Gastrocnemius medialis (tissue), 4 donors: ENCODE data around the gene INTS13. TPM values are rescaled to one million over a fixed set of nuclear protein-coding genes. Genes with fewer than 3 reads are reported as not detected.
"Not testable (repeated sequence)": the region's sequence is repeated elsewhere in the genome, so short reads cannot be mapped to it uniquely, and the experiment has no call there.

ENCODE experiments used
- ATAC-seq, 2 donors: fragments of 150-250 bp; one replicate each; pipeline ENCODE4 v1.9.1; 2016
- DNase-seq, 2 donors: peaks; one replicate each; pipeline ENCODE4 v3.0.0-alpha.2; 2019
- H3K27ac ChIP-seq, 4 donors: fragments of 200-600 bp; sonication (generic); 1 replicate in 1 of 4; 2 replicates in 3 of 4; pipeline ENCODE4 v1.5.1; 2016 to 2018; ENCODE audit warnings: mild to moderate bottlenecking in 2 of 4, moderate library complexity in 1 of 4
- H3K27me3 ChIP-seq, 3 donors: fragments of 200-600 bp; sonication (generic) in 2 of 3; 1 replicate in 1 of 3; 2 replicates in 2 of 3; pipeline versions ENCODE4 v1.5.1 to v1.6.0; 2016 to 2019; ENCODE audit warnings: mild to moderate bottlenecking in 1 of 3, moderate library complexity in 1 of 3
- H3K36me3 ChIP-seq, 2 donors: fragments of 200-600 bp; sonication (generic) in 1 of 2; one replicate each; pipeline ENCODE4 v1.5.1; 2017 to 2018
- H3K4me1 ChIP-seq, 2 donors: fragments of 200-600 bp; sonication (generic) in 1 of 2; one replicate each; pipeline ENCODE4 v1.5.1; 2016 to 2017; ENCODE audit warnings: mild to moderate bottlenecking in 2 of 2
- H3K4me3 ChIP-seq, 4 donors: fragments of 200-600 bp; sonication (generic) in 3 of 4; 1 replicate in 1 of 4; 2 replicates in 3 of 4; pipeline ENCODE4 v1.5.1; 2016 to 2019; ENCODE audit warnings: mild to moderate bottlenecking in 2 of 4
- H3K9me3 ChIP-seq, 3 donors: fragments of 200-600 bp; sonication (generic) in 2 of 3; 1 replicate in 1 of 3; 2 replicates in 2 of 3; pipeline ENCODE4 v1.5.1; 2016 to 2019
- CTCF ChIP-seq, 5 experiments: fragments of 450-650 bp in 3 of 5; fragments of 200-600 bp in 2 of 5; sonication (generic) in 2 of 5; IDR thresholded peaks in 4 of 5; conservative IDR thresholded peaks in 1 of 5; 1 replicate in 4 of 5; 2 replicates in 1 of 5; pipeline ENCODE4 v1.5.1; 2016 to 2019; ENCODE audit warnings: antibody characterized with exemption in 5 of 5, mild to moderate bottlenecking in 3 of 5, moderate library complexity in 3 of 5
- POLR2A ChIP-seq, 2 donors: fragments of 450-650 bp; IDR thresholded peaks; one replicate each; pipeline ENCODE4 v1.6.1; 2017; ENCODE audit warnings: antibody characterized with exemption in 2 of 2, mild to moderate bottlenecking in 2 of 2, moderate library complexity in 2 of 2
- in situ Hi-C, 4 donors: fragments of 200-750 bp; cut with MboI; loops; one replicate each; pipeline versions ENCODE4 v1.15.0 to v1.8.0; 2017; ENCODE audit warnings: low sequenced_read_pairs in 4 of 4
- intact Hi-C: fragments of 100-400 bp; cut with DNase I; formaldehyde crosslinking; loops from one replicate; pipeline ENCODE4 v1.15.1; 2023; ENCODE audit warnings: low total_unique reads
- total RNA-seq, 4 donors: library from RNA; depleted of rRNA; stranded (reverse); fragments of >200 nt; gene quantifications; one replicate each; pipeline versions ENCODE4 v1.1.0 to v1.2.3, GENCODE V29; 2016

The INTS13 gene
- total RNA-seq, 4 donors from 2014 or later, result 21.3 to 39.9 (median 32.7) TPM

- no peak for TF ChIP-seq POLR2A (IDR thresholded peaks at IDR 0.05)
- TF ChIP-seq CTCF (IDR thresholded peaks at IDR 0.05 in 4 of 5, conservative IDR thresholded peaks at IDR 0.05 in 1 of 5), result no peak
- in situ Hi-C loops (no loop called here), intact Hi-C loops (no loop called here)
- Histone ChIP-seq H3K27ac (no peak overlapping the region), H3K4me1 (peaks cover 0 to 5% of the 10 kb centered on the region in 2 donors), H3K4me3 (no peak overlapping the region), H3K9me3 (no peaks in the 10 kb centered on the region), H3K36me3 (peaks cover 3 to 64% of the 10 kb centered on the region in 2 donors), H3K27me3 (no peaks in the 10 kb centered on the region)
- ATAC-seq (no peak), DNase-seq (no peak)
Measured at GRCh38 chr12:26961803-26962202, 24.0 kb upstream of the INTS13 start.

- in situ Hi-C loops, ATAC-seq: not testable (repeated sequence)
- H3K36me3 ChIP-seq, result peaks cover 3 to 64% of the 10 kb centered on the region in 2 donors
Measured at GRCh38 chr12:26961391-26961790, 23.6 kb upstream of the INTS13 start.

GRCh38 chr12:26954027-26954426 lies 16.2 kb upstream of the INTS13 start:
- Histone ChIP-seq H3K36me3 (peaks cover 0 to 26% of the 10 kb centered on the region in 2 donors), H3K4me1 (peaks cover 0 to 4% of the 10 kb centered on the region in 2 donors), H3K27ac (no peak overlapping the region), H3K27me3 (no peaks in the 10 kb centered on the region), H3K4me3 (no peak overlapping the region), H3K9me3 (no peaks in the 10 kb centered on the region)
- no peak for TF ChIP-seq POLR2A (IDR thresholded peaks at IDR 0.05)
- TF ChIP-seq CTCF (IDR thresholded peaks at IDR 0.05 in 4 of 5, conservative IDR thresholded peaks at IDR 0.05 in 1 of 5), result no peak
- DNase-seq, result no peak
- peak in 1 of 2 donors; percentile 65 for ATAC-seq
- in situ Hi-C loops, result no loop called here
- intact Hi-C loops, result no loop called here

More at GRCh38 chr12:26961391-26961790, 23.6 kb upstream of the INTS13 start:
- H3K27me3 ChIP-seq, H3K4me1 ChIP-seq, intact Hi-C loops, H3K9me3 ChIP-seq, H3K4me3 ChIP-seq, H3K27ac ChIP-seq: not testable (repeated sequence)
- peak in 1 of 2 donors; percentile 27 for DNase-seq

- DNase-seq, result peak in 1 of 2 donors; percentile 36
- TF ChIP-seq POLR2A (IDR thresholded peaks at IDR 0.05) (no peak), CTCF (IDR thresholded peaks at IDR 0.05 in 4 of 5, conservative IDR thresholded peaks at IDR 0.05 in 1 of 5) (no peak)
- peak; percentile 72 to 85 for ATAC-seq
- Histone ChIP-seq H3K27ac (no peak overlapping the region), H3K4me3 (no peak overlapping the region), H3K4me1 (peaks cover 0 to 4% of the 10 kb centered on the region in 2 donors), H3K9me3 (no peaks in the 10 kb centered on the region), H3K36me3 (peaks cover 0 to 23% of the 10 kb centered on the region in 2 donors), H3K27me3 (no peaks in the 10 kb centered on the region)
- intact Hi-C loops, result no loop called here
- in situ Hi-C loops, result no loop called here
Measured at GRCh38 chr12:26953447-26953846, 15.7 kb upstream of the INTS13 start.

- DNase-seq (no peak), ATAC-seq (no peak)
- Histone ChIP-seq H3K9me3 (no peaks in the 10 kb centered on the region), H3K27ac (no peak overlapping the region), H3K27me3 (no peaks in the 10 kb centered on the region), H3K4me3 (no peak overlapping the region), H3K36me3 (no peaks in the 10 kb centered on the region), H3K4me1 (peaks cover 1 to 10% of the 10 kb centered on the region in 2 donors)
- TF ChIP-seq POLR2A (IDR thresholded peaks at IDR 0.05), result no peak
- no peak for TF ChIP-seq CTCF (IDR thresholded peaks at IDR 0.05 in 4 of 5, conservative IDR thresholded peaks at IDR 0.05 in 1 of 5)
- intact Hi-C loops, result no loop called here
- in situ Hi-C loops, result no loop called here
Measured at GRCh38 chr12:26948309-26948708, 10.5 kb upstream of the INTS13 start.
